HCT116 (cell line): Measurements from ENCODE around the gene DNPEP. TPM values are rescaled to one million over a fixed set of nuclear protein-coding genes. Genes with fewer than 3 reads are reported as not detected.

Experiments
- ATAC-seq: fragments of 200-7000 bp; cut with Tn5 transposase; 2 replicates; pipeline ENCODE4 v1.9.1; 2020; ENCODE audit warnings: mild to moderate bottlenecking, moderate library complexity
- BruUV-seq: library from RNA; stranded (reverse); fragments of 400-500 nt; replicated peaks from 2 replicates; lab custom pipeline; 2021; lab: Mats Ljungman, UMichigan
- CTCF ChIA-PET: fragments of 300-600 bp; sonication (Branson Sonifier 250); formaldehyde crosslinking; loops from one replicate; lab custom pipeline; 2021; ENCODE audit warnings: antibody characterized with exemption; lab: Charles Lee
- POLR2A ChIA-PET: fragments of 300-600, 350-600 bp; sonication (Branson Sonifier 250); formaldehyde crosslinking; loops from one replicate; lab custom pipeline; 2021; ENCODE audit warnings: antibody characterized with exemption; lab: Charles Lee
- RAD21 ChIA-PET, 2 experiments: fragments of 300-600 bp; sonication (Branson Sonifier 250); formaldehyde crosslinking; loops; one replicate each; lab custom pipeline; 2023; ENCODE audit warnings: low total read pairs in 2 of 2; ENCODE audit not compliant: uncharacterized antibody in 2 of 2, unreplicated experiment in 2 of 2, low non-redundant PET in 1 of 2; lab: Charles Lee
- DNase-seq: peaks from one replicate; pipeline ENCODE4 v3.0.0-alpha.2; 2010; ENCODE audit warnings: low read depth, low spot score
- H2AFZ ChIP-seq: fragments of 200-600 bp; shearing (Covaris generic), sonication (generic); 2 replicates; pipeline ENCODE4 v1.6.1; 2017; ENCODE audit warnings: low read depth, mixed run types, mixed read lengths, antibody characterized with exemption, low read length; ENCODE audit not compliant: poor library complexity, severe bottlenecking
- H3K27ac ChIP-seq: 2 replicates; pipeline ENCODE4 v1.5.1; 2012; ENCODE audit warnings: low read depth, low read length
- H3K27me3 ChIP-seq: fragments of 200-600 bp; sonication (generic); 2 replicates; pipeline ENCODE4 v1.6.1; 2016; ENCODE audit warnings: mixed run types, low read length, mixed read lengths; ENCODE audit not compliant: insufficient read depth
- H3K36me3 ChIP-seq, 2 experiments: fragments of 200-500 bp in 1 of 2; fragments of 200-600 bp in 1 of 2; sonication (Bioruptor generic) in 1 of 2; sonication (generic) in 1 of 2; 2 replicates each; pipeline versions ENCODE4 v1.5.1 to v1.6.1; 2014 to 2016; ENCODE audit warnings: low read length in 2 of 2, inconsistent platforms in 1 of 2, mixed read lengths in 1 of 2, mixed run types in 1 of 2; ENCODE audit not compliant: insufficient read depth in 2 of 2, control insufficient read depth in 1 of 2
- H3K4me1 ChIP-seq, 2 experiments: fragments of 200-600 bp in 1 of 2; sonication (generic) in 1 of 2; 2 replicates each; pipeline versions ENCODE4 v1.5.1 to v1.6.1; 2012 to 2017; ENCODE audit warnings: low read length in 2 of 2, inconsistent platforms in 1 of 2, mild to moderate bottlenecking in 1 of 2, mixed read lengths in 1 of 2, mixed run types in 1 of 2, moderate library complexity in 1 of 2; ENCODE audit not compliant: insufficient read depth in 2 of 2, control insufficient read depth in 1 of 2
- H3K4me2 ChIP-seq: fragments of 200-600 bp; sonication (generic); 2 replicates; pipeline ENCODE4 v1.6.1; 2017; ENCODE audit warnings: mixed run types, low read length, mixed read lengths
- H3K4me3 ChIP-seq, 2 experiments: fragments of 200-600 bp in 1 of 2; sonication (generic) in 1 of 2; replicated peaks in 1 of 2; 2 replicates each; pipeline ENCODE4 v1.5.1; 2011 to 2016; ENCODE audit warnings: low read length in 2 of 2, control low read depth in 1 of 2, low read depth in 1 of 2, mild to moderate bottlenecking in 1 of 2, mixed read lengths in 1 of 2, mixed run types in 1 of 2
- H3K79me2 ChIP-seq: fragments of 200-600 bp; sonication (generic); 2 replicates; pipeline ENCODE4 v1.6.1; 2017; ENCODE audit warnings: mild to moderate bottlenecking, mixed run types, low read length, moderate library complexity, mixed read lengths; ENCODE audit not compliant: insufficient read depth
- H3K9ac ChIP-seq: fragments of 200-600 bp; sonication (generic); 2 replicates; pipeline ENCODE4 v1.6.1; 2016; ENCODE audit warnings: low read length, mixed read lengths
- H3K9me2 ChIP-seq: fragments of 200-600 bp; sonication (generic), shearing (Covaris generic); 2 replicates; pipeline ENCODE4 v1.6.1; 2017; ENCODE audit warnings: mixed run types, mild to moderate bottlenecking, moderate library complexity; ENCODE audit not compliant: insufficient read depth
- H3K9me3 ChIP-seq, 2 experiments: fragments of 200-500 bp in 1 of 2; fragments of 200-600 bp in 1 of 2; sonication (Bioruptor generic) in 1 of 2; sonication (generic) in 1 of 2; 2 replicates each; pipeline ENCODE4 v1.6.1; 2014 to 2017; ENCODE audit warnings: low read length in 2 of 2, mixed read lengths in 2 of 2, inconsistent platforms in 1 of 2, low read depth in 1 of 2, mild to moderate bottlenecking in 1 of 2, mixed run types in 1 of 2, moderate library complexity in 1 of 2; ENCODE audit not compliant: control insufficient read depth in 1 of 2, insufficient read depth in 1 of 2
- H4K20me1 ChIP-seq: fragments of 200-600 bp; sonication (generic), shearing (Covaris generic); 2 replicates; pipeline ENCODE4 v1.6.1; 2017; ENCODE audit warnings: mixed run types, mild to moderate bottlenecking, moderate library complexity; ENCODE audit not compliant: insufficient read depth
- CEBPB ChIP-seq: IDR thresholded peaks from 2 replicates; pipeline ENCODE4 v1.6.1; 2012; ENCODE audit warnings: low read depth
- EZH2 ChIP-seq: fragments of 200-600 bp; sonication (generic); IDR thresholded peaks from 2 replicates; pipeline ENCODE4 v1.6.1; 2017; ENCODE audit warnings: antibody characterized with exemption, mixed run types
- JUND ChIP-seq: IDR thresholded peaks from 2 replicates; pipeline ENCODE4 v1.6.1; 2012
- POLR2A ChIP-seq: IDR thresholded peaks from 2 replicates; pipeline ENCODE4 v1.7.0; 2011; ENCODE audit warnings: borderline replicate concordance; ENCODE audit not compliant: insufficient read depth, insufficient read length; ENCODE audit errors: extremely low read depth
- POLR2AphosphoS5 ChIP-seq: IDR thresholded peaks from 2 replicates; pipeline ENCODE4 v1.6.1; 2011; ENCODE audit warnings: mild to moderate bottlenecking, low read depth, low read length, moderate library complexity
- TCF7L2 ChIP-seq: IDR thresholded peaks from 2 replicates; pipeline ENCODE4 v1.7.0; 2011; ENCODE audit warnings: borderline replicate concordance, inconsistent platforms; ENCODE audit not compliant: insufficient read depth, insufficient read length; ENCODE audit errors: extremely low read depth
- intact Hi-C: fragments of 100-400 bp; cut with micrococcal nuclease; formaldehyde crosslinking; loops from 2 replicates; pipeline ENCODE4 v1.10.0; 2022
- total RNA-seq: library from RNA; stranded (reverse); gene quantifications from one replicate; pipeline ENCODE4 v1.2.1, GENCODE V29; 2021; ENCODE audit not compliant: unreplicated experiment
- TF ChIP-seq, protein P1 (sequence below), 3 experiments: fragments of 200-600 bp in 1 of 3; sonication (generic) in 1 of 3; IDR thresholded peaks in 2 of 3; conservative IDR thresholded peaks in 1 of 3; 2 replicates each; pipeline ENCODE4 v1.5.1; 2012 to 2017; ENCODE audit warnings: low read depth in 2 of 3, low read length in 2 of 3, antibody characterized with exemption in 1 of 3, borderline replicate concordance in 1 of 3, control low read depth in 1 of 3, mild to moderate bottlenecking in 1 of 3, mixed read lengths in 1 of 3, mixed run types in 1 of 3, moderate library complexity in 1 of 3; ENCODE audit not compliant: insufficient read depth in 1 of 3
- TF ChIP-seq, protein P2 (sequence below): IDR thresholded peaks from 2 replicates; pipeline ENCODE4 v1.6.1; 2011; ENCODE audit warnings: mild to moderate bottlenecking, low read length, moderate library complexity; ENCODE audit not compliant: insufficient replicate concordance; ENCODE audit errors: extremely low read depth
- TF ChIP-seq, protein P3 (sequence below): IDR thresholded peaks from 2 replicates; pipeline ENCODE4 v1.6.1; 2012; ENCODE audit warnings: low read depth

Gene DNPEP
- total RNA-seq, 1 experiment from 2014 or later = 80.1 TPM

DNA sequence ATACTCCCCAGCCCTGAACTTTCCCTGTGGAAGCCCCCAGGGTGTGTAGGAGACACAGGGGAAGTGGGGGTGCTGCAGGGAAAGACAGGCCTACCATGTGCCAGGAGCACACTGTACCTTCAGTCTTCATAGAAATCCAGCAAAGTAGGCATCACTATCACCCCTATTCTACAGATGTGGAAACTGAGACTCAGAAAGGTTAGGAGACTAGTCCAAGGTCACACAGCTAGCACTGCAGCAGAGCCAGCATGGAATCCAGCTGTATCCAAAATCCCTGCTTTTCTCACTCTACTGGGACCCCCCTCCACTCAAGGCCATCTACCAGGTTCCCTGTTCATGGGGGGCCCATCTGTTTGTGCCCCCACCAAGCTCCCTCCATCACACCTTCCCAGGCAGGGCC is 6.8 kb downstream of the DNPEP start:
- H4K20me1 ChIP-seq = no peaks in the 10 kb centered on the region
- no peak overlapping the region for H3K9ac ChIP-seq
- H3K79me2 ChIP-seq = no peaks in the 10 kb centered on the region; the same call in 1 of the 2 replicates
- ChIA-PET POLR2A (no interaction called here), CTCF (no interaction called here), RAD21 (no interaction called here)
- H3K9me2 ChIP-seq = no peaks in the 10 kb centered on the region
- BruUV-seq = no TSS peak
- ATAC-seq (no peak), DNase-seq (no peak)
- no peak overlapping the region for H3K4me3 ChIP-seq
- peaks cover 16 to 22% of the 10 kb centered on the region in 2 experiments; a peak in 3 of 4 replicates for H3K36me3 ChIP-seq
- no peak overlapping the region for H3K4me2 ChIP-seq
- H2AFZ ChIP-seq = no peak overlapping the region
- no peaks in the 10 kb centered on the region for H3K27me3 ChIP-seq
- TF ChIP-seq POLR2AphosphoS5 = no peak
- TF ChIP-seq, protein P1, sequence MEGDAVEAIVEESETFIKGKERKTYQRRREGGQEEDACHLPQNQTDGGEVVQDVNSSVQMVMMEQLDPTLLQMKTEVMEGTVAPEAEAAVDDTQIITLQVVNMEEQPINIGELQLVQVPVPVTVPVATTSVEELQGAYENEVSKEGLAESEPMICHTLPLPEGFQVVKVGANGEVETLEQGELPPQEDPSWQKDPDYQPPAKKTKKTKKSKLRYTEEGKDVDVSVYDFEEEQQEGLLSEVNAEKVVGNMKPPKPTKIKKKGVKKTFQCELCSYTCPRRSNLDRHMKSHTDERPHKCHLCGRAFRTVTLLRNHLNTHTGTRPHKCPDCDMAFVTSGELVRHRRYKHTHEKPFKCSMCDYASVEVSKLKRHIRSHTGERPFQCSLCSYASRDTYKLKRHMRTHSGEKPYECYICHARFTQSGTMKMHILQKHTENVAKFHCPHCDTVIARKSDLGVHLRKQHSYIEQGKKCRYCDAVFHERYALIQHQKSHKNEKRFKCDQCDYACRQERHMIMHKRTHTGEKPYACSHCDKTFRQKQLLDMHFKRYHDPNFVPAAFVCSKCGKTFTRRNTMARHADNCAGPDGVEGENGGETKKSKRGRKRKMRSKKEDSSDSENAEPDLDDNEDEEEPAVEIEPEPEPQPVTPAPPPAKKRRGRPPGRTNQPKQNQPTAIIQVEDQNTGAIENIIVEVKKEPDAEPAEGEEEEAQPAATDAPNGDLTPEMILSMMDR (IDR thresholded peaks at IDR 0.05 in 2 of 3, conservative IDR thresholded peaks at IDR 0.05 in 1 of 3; ENCODE audit: borderline replicate concordance in 1 of 3, insufficient read depth in 1 of 3, low read depth in 2 of 3, low read length in 2 of 3) = no peak
- TF ChIP-seq TCF7L2 = no peak
- TF ChIP-seq, protein P2, sequence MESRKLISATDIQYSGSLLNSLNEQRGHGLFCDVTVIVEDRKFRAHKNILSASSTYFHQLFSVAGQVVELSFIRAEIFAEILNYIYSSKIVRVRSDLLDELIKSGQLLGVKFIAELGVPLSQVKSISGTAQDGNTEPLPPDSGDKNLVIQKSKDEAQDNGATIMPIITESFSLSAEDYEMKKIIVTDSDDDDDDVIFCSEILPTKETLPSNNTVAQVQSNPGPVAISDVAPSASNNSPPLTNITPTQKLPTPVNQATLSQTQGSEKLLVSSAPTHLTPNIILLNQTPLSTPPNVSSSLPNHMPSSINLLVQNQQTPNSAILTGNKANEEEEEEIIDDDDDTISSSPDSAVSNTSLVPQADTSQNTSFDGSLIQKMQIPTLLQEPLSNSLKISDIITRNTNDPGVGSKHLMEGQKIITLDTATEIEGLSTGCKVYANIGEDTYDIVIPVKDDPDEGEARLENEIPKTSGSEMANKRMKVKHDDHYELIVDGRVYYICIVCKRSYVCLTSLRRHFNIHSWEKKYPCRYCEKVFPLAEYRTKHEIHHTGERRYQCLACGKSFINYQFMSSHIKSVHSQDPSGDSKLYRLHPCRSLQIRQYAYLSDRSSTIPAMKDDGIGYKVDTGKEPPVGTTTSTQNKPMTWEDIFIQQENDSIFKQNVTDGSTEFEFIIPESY = no peak
- TF ChIP-seq EZH2 = no peak
- TF ChIP-seq, protein P3, sequence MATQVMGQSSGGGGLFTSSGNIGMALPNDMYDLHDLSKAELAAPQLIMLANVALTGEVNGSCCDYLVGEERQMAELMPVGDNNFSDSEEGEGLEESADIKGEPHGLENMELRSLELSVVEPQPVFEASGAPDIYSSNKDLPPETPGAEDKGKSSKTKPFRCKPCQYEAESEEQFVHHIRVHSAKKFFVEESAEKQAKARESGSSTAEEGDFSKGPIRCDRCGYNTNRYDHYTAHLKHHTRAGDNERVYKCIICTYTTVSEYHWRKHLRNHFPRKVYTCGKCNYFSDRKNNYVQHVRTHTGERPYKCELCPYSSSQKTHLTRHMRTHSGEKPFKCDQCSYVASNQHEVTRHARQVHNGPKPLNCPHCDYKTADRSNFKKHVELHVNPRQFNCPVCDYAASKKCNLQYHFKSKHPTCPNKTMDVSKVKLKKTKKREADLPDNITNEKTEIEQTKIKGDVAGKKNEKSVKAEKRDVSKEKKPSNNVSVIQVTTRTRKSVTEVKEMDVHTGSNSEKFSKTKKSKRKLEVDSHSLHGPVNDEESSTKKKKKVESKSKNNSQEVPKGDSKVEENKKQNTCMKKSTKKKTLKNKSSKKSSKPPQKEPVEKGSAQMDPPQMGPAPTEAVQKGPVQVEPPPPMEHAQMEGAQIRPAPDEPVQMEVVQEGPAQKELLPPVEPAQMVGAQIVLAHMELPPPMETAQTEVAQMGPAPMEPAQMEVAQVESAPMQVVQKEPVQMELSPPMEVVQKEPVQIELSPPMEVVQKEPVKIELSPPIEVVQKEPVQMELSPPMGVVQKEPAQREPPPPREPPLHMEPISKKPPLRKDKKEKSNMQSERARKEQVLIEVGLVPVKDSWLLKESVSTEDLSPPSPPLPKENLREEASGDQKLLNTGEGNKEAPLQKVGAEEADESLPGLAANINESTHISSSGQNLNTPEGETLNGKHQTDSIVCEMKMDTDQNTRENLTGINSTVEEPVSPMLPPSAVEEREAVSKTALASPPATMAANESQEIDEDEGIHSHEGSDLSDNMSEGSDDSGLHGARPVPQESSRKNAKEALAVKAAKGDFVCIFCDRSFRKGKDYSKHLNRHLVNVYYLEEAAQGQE = no peak
- no peak for TF ChIP-seq CEBPB
- no peak for TF ChIP-seq JUND
- TF ChIP-seq POLR2A = no peak
- no peaks in the 10 kb centered on the region for H3K4me1 ChIP-seq
- H3K9me3 ChIP-seq = no peaks in the 10 kb centered on the region
- H3K27ac ChIP-seq = no peak overlapping the region
- intact Hi-C loops = no loop called here
